Psoas muscle (tissue), 8 donors: Measurements from ENCODE around the gene RGS14. TPM values are rescaled to one million over a fixed set of nuclear protein-coding genes. Genes with fewer than 3 reads are reported as not detected.
A peak's percentile ranks its signal among the peaks of the same experiment; 100 is the strongest.

Source experiments
- ATAC-seq, 4 donors: fragments of 200-7000 bp; cut with Tn5 transposase; one replicate each; pipeline ENCODE4 v1.9.1; 2020; ENCODE audit warnings: moderate library complexity in 3 of 4, mild to moderate bottlenecking in 2 of 4
- DNase-seq, 2 donors: peaks; one replicate each; pipeline ENCODE4 v3.0.0-alpha.2; 2020
- H3K27ac ChIP-seq: fragments of 200-600 bp; one replicate; pipeline ENCODE4 v1.8.0; 2022
- H3K27me3 ChIP-seq, 3 donors: fragments of 200-600 bp in 1 of 3; one replicate each; pipeline versions ENCODE4 v1.6.1 to v1.8.0; 2013 to 2022; ENCODE audit warnings: low read length in 2 of 3, mild to moderate bottlenecking in 2 of 3, moderate library complexity in 1 of 3; ENCODE audit not compliant: insufficient read depth in 3 of 3
- H3K36me3 ChIP-seq, 2 donors: fragments of 200-600 bp in 1 of 2; one replicate each; pipeline versions ENCODE4 v1.6.1 to v1.8.0; 2013 to 2022; ENCODE audit warnings: low read depth in 1 of 2, mild to moderate bottlenecking in 1 of 2, moderate library complexity in 1 of 2; ENCODE audit not compliant: insufficient read depth in 1 of 2
- H3K4me1 ChIP-seq: fragments of 200-600 bp; one replicate; pipeline ENCODE4 v1.8.0; 2022
- H3K4me3 ChIP-seq: fragments of 200-600 bp; one replicate; pipeline ENCODE4 v1.8.0; 2022; ENCODE audit warnings: mild to moderate bottlenecking
- H3K9me3 ChIP-seq: fragments of 200-600 bp; one replicate; pipeline ENCODE4 v1.8.0; 2022
- WGBS, 3 donors: extraction: QIAGEN DNeasy Blood & Tissue Kit; methylation state at CpG; one replicate each; pipeline versions ENCODE4 v1.1.6 to v1.1.7; 2013; 5-methylcytosine and 5-hydroxymethylcytosine counted together
- intact Hi-C, 2 donors: fragments of 100-400 bp; cut with DNase I; formaldehyde crosslinking; loops; one replicate each; pipeline versions ENCODE4 v1.11.0 to v1.14.2; 2022
- polyA plus RNA-seq, 3 donors: library from polyadenylated mRNA; stranded (reverse); fragments of 200-250 nt; gene quantifications; one replicate each; pipeline ENCODE4 v1.2.3, GENCODE V29; 2013
- total RNA-seq, 4 donors: library from RNA; stranded (reverse); fragmentation: NEBNext Ultra II Directional in 2 of 4; extraction: Animal tissue kit (Norgen Biotek cat#: 25700) in 2 of 4; gene quantifications; one replicate each; pipeline versions ENCODE4 v1.2.1 to v1.2.4, GENCODE V29; 2021 to 2023
- TF ChIP-seq, protein P1 (sequence below): fragments of 200-600 bp; IDR thresholded peaks from one replicate; pipeline ENCODE4 v1.8.0; 2022; ENCODE audit warnings: antibody characterized with exemption
- donor health status: healthy with polysubstance abuse.
- donor health status: DM: no; HTN: no; CAD: no; lungs with moderate emphysema.
- donor health status: Bipolar disorder and iron deficiency.
- donor health status: healthy.
- donor health status: DM: yes; HTN: yes; CAD: no.
- donor health status: DM: no; HTN: no; CAD: no.
- donor health status: DM: no; HTN: no; CAD: no.
- donor health status: DM: yes; HTN: yes; CAD: no.

RGS14 gene
- total and polyA plus RNA-seq, 7 donors, result 3.6 to 23.2 (median 10.0) TPM

DNA sequence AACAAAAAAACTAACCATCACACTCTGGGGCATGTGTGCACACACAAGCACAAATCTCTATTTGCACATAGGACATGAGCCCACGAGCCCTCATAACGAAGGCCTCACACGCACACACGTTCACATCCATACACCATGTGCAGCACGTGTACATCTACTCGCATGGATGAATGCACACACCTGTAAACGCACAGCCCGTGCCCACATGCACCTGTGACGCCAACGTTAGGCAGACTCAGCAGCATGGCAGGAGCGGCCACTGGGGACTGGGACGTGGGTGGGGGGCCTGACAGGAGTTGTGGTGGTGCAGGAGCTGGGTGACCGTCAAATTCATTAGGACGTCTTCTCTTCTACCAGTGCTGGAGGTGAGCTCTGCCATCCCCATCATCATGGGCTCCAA, 29.7 kb downstream of the RGS14 start:
- Histone ChIP-seq H3K27ac (no peak overlapping the region), H3K4me3 (no peak overlapping the region), H3K27me3 (no peaks in the 10 kb centered on the region), H3K9me3 (no peaks in the 10 kb centered on the region), H3K4me1 (no peaks in the 10 kb centered on the region), H3K36me3 (no peaks in the 10 kb centered on the region)
- DNase-seq (no peak), ATAC-seq (no peak)
- intact Hi-C loops, result no loop called here
- 82 to 86% (median 85%) methylated on average over 14 of the region's 14 CpGs for WGBS, 3 donors
- TF ChIP-seq, protein P1, sequence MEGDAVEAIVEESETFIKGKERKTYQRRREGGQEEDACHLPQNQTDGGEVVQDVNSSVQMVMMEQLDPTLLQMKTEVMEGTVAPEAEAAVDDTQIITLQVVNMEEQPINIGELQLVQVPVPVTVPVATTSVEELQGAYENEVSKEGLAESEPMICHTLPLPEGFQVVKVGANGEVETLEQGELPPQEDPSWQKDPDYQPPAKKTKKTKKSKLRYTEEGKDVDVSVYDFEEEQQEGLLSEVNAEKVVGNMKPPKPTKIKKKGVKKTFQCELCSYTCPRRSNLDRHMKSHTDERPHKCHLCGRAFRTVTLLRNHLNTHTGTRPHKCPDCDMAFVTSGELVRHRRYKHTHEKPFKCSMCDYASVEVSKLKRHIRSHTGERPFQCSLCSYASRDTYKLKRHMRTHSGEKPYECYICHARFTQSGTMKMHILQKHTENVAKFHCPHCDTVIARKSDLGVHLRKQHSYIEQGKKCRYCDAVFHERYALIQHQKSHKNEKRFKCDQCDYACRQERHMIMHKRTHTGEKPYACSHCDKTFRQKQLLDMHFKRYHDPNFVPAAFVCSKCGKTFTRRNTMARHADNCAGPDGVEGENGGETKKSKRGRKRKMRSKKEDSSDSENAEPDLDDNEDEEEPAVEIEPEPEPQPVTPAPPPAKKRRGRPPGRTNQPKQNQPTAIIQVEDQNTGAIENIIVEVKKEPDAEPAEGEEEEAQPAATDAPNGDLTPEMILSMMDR, result no peak

DNA sequence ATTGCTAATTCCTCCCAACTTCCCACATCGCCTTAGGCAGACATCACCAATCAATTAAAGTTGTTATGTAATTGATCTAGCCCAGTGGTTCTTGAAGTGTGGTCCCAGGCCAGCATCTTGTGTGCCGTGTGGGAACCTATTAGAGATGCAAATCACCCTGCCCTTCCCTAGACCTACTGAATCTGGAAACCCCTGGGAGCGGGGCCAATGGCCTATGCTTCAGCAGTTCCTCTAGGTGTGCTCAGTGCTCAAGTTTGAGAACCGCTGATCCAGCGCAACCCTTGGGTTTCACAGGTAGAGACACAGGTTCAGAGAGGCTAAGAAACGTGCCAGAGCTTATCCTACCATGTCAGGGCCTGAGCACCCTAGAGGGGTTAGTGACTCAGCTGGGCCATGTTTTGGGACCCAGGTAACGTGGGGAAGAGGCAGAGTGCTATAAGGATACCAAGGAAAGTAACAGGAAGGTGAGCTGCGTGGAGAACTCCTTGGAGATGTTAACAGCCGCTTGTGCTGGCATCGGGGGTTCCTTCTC, 30.9 kb downstream of the RGS14 start:
- no peaks in the 10 kb centered on the region for H3K27me3 ChIP-seq
- intact Hi-C loops, result no loop called here
- no peaks in the 10 kb centered on the region for H3K4me1 ChIP-seq

DNA sequence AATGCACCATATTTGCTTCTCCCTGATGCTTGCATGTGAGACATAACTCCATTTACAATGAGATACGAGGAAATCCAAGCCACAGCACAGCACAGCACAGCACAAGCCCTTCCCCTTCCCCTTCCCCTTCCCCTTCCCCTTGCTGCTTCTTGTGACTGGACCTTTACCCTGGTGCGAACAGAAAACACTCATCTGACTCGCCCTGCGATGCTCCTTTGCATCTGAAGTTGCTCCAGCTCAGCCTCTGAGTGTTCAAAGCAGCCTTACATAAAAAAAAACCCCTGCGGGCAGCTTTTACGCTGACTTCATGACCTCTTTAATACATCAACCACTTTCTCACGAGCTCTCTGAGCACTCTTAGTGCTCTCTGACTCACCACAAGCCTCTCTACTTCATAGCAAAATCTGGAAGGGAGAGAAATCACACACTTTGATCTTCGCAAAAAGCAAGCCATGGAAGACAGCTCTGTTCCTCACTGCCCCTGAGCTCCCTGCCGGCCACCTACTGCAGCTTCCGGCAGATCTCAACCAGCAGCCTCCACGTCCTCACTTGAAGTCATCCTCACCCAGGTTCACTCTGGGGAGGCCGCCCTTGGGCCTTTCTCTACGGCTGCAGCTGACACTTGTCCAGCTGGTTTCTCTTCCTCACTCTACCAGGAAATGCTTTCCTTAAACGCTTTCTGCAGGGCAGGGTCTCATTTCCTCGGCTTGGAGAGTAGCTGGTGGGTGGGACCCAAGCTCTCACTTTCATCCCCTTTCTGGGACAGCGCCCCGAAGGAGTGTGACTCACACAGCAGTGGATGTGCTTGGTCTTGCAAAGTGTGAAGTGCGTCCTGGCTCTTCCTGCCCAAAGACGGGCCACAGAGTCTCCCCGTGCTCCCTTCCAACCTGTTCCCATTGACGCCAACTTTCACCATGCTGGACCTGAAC, 31.8 kb downstream of the RGS14 start:
- Histone ChIP-seq H3K27ac (no peak overlapping the region), H3K36me3 (no peaks in the 10 kb centered on the region), H3K27me3 (no peaks in the 10 kb centered on the region), H3K4me1 (no peaks in the 10 kb centered on the region), H3K9me3 (no peaks in the 10 kb centered on the region), H3K4me3 (no peak overlapping the region)
- intact Hi-C loops, result loop anchor here (1.0 to 5.0 kb wide), 3 partner anchors 65 to 113 kb away; no protein-coding TSS in a partner anchor
- TF ChIP-seq, protein P1, result no peak
- DNase-seq (no peak), ATAC-seq (peak in 3 of 4 donors; percentile 14 to 27 (median 18))
- WGBS, 3 donors, result 40 to 46% (median 41%) methylated on average over 21 of the region's 21 CpGs

More for the DNA sequence above, 30.9 kb downstream of the RGS14 start:
- TF ChIP-seq, protein P1, result no peak
- Histone ChIP-seq H3K9me3 (no peaks in the 10 kb centered on the region), H3K27ac (no peak overlapping the region), H3K36me3 (no peaks in the 10 kb centered on the region), H3K4me3 (no peak overlapping the region)
- WGBS, 3 donors, result 87 to 92% (median 88%) methylated on average over 10 of the region's 10 CpGs
- no peak for DNase-seq
- no peak for ATAC-seq

DNA sequence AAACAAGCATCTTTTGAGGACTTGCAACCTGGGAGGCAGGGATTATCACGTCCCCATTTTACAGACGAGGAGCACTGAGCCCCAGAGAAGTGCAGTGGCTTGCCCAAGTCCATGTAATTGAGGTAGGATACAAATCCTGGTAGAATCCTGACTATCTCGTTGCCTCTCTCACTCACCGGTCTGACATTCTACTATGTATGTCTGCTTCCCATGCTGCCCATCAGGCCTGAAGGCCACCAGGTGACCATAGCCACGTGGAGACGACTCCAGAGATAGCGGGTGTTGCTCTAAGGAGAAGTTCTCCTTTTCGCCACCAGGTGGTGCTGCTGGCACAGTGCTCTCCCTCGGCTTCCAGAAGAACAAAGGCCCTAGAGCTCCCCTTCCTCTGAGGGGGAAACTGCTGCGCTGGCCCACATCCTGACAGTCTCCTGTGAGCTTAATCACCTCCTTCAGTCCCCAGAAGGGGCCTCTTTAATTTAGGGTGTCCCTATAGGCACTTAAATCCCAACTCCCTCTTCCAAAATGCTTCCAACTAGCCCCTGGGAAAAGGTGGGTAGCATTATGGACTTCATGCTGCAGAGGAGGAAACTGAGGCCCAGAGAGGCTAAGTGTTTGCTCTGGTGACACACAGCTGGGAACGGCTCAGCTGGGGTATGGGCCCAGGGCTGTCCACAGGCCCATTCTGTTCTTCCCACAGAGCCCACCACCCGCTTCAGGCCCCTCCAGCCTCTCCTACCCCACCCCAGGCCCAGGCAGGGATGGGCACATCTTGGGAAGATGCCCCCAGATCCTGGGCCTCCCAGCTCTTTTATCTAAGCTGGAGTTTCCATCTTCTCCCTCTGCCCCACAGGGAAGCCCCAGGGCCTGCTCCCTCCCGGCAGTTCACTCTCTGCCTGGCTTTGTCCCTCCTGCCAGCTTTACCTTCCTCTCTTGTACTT, 32.9 kb downstream of the RGS14 start:
- Histone ChIP-seq H3K36me3 (no peaks in the 10 kb centered on the region), H3K27me3 (no peaks in the 10 kb centered on the region), H3K4me1 (no peaks in the 10 kb centered on the region), H3K9me3 (no peaks in the 10 kb centered on the region), H3K4me3 (no peak overlapping the region), H3K27ac (no peak overlapping the region)
- 22 to 27% (median 24%) methylated on average over 13 of the region's 13 CpGs for WGBS, 3 donors
- ATAC-seq (peak; percentile 87 to 97 (median 94)), DNase-seq (peak; percentile 73 to 82)
- intact Hi-C loops, result loop anchor here (1.0 to 5.0 kb wide), 3 partner anchors 64 to 112 kb away; no protein-coding TSS in a partner anchor
- TF ChIP-seq, protein P1, result peak; percentile 99
